GM06990 (cell line): ENCODE data around the gene ROBO1.

Experiments used
- DNase-seq: peaks from one replicate; pipeline ENCODE4 v3.0.0-alpha.2; 2011; ENCODE audit not compliant: insufficient read length; ENCODE audit errors: extremely low read depth
- H3K27me3 ChIP-seq: replicated peaks from 2 replicates; pipeline ENCODE4 v1.6.0; 2011; ENCODE audit warnings: low read length; ENCODE audit not compliant: control insufficient read depth, insufficient read depth
- H3K36me3 ChIP-seq: 2 replicates; pipeline ENCODE4 v1.5.1; 2011; ENCODE audit warnings: low read length; ENCODE audit not compliant: control insufficient read depth, insufficient read depth
- H3K4me3 ChIP-seq: replicated peaks from 2 replicates; pipeline ENCODE4 v1.5.1; 2011; ENCODE audit warnings: low read depth, mild to moderate bottlenecking, control low read depth, low read length
- CTCF ChIP-seq: IDR thresholded peaks from 2 replicates; pipeline ENCODE4 v1.5.1; 2011; ENCODE audit warnings: low read length, control low read depth, mild to moderate bottlenecking, inconsistent platforms; ENCODE audit not compliant: insufficient read depth, poor library complexity, severe bottlenecking

ROBO1 gene

DNA sequence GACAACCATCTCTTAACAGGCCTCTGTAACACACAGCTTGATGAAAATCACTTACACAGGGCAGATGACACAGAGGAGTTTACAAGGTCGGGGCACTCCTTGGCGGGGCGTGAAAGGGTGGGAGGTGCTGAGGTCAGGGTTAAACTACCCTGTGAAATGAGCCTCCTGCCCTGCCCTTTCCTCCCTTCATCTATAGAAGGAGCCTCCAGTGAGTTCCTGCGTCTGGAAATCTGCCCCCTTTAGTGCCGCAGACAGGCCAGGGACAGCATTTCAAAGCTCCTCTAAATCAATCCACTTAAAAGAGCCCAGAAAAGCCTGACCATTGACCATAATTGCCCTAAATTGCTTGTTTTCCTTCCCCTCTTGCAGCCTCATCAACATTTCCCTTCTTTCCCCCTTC, 1.9 kb downstream of the ROBO1 start:
- TF ChIP-seq CTCF: no peak
- no peaks in the 10 kb centered on the region for H3K36me3 ChIP-seq
- no peak overlapping the region for H3K4me3 ChIP-seq
- DNase-seq: no peak
- H3K27me3 ChIP-seq: no peaks in the 10 kb centered on the region

- Histone ChIP-seq H3K4me3 (no peak overlapping the region), H3K36me3 (no peaks in the 10 kb centered on the region), H3K27me3 (no peaks in the 10 kb centered on the region)
- no peak for TF ChIP-seq CTCF
- no peak for DNase-seq
Observed at GRCh38 chr3:79761441-79761840, 6.4 kb downstream of the ROBO1 start.

- Histone ChIP-seq H3K4me3 (no peak overlapping the region), H3K27me3 (no peaks in the 10 kb centered on the region), H3K36me3 (no peaks in the 10 kb centered on the region)
- no peak for DNase-seq
- no peak for TF ChIP-seq CTCF
Observed at GRCh38 chr3:79751703-79752102, 16.1 kb downstream of the ROBO1 start.

- no peak for TF ChIP-seq CTCF
- Histone ChIP-seq H3K27me3 (no peaks in the 10 kb centered on the region), H3K4me3 (no peak overlapping the region), H3K36me3 (no peaks in the 10 kb centered on the region)
- DNase-seq: no peak
Observed at GRCh38 chr3:79737530-79737929, 30.3 kb downstream of the ROBO1 start.

- no peak overlapping the region for H3K4me3 ChIP-seq
- DNase-seq: no peak
Observed at GRCh38 chr3:79729096-79729495, 38.7 kb downstream of the ROBO1 start.

More at GRCh38 chr3:79729096-79729495, 38.7 kb downstream of the ROBO1 start:
- no peak for TF ChIP-seq CTCF
- no peaks in the 10 kb centered on the region for H3K36me3 ChIP-seq
- H3K27me3 ChIP-seq: no peaks in the 10 kb centered on the region
